ENCODE results near the gene DUSP7.
A peak's percentile ranks its signal among the peaks of the same experiment; 100 is the strongest.

The DUSP7 gene

DNA sequence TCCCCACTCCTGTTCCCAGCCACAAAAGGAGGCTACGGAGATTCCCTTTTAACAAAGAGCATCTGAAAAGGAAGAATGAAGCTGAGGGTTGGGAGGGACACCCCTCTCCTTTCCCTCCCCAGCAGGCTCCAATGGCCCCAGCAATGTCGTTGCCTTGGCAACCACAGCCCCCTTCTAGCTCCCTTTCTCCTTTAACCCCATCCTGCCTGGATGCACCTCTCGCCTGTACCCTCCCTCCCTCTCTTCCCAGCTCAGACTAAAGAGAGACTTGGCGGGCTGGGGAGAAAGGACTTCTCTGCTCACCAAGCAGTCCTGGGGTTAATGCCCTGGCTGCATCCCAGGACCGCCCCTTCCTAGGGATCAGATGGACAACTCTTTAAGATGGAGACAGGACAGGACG is 53.6 kb downstream of the DUSP7 start:
- TF ChIP-seq, protein P1, sequence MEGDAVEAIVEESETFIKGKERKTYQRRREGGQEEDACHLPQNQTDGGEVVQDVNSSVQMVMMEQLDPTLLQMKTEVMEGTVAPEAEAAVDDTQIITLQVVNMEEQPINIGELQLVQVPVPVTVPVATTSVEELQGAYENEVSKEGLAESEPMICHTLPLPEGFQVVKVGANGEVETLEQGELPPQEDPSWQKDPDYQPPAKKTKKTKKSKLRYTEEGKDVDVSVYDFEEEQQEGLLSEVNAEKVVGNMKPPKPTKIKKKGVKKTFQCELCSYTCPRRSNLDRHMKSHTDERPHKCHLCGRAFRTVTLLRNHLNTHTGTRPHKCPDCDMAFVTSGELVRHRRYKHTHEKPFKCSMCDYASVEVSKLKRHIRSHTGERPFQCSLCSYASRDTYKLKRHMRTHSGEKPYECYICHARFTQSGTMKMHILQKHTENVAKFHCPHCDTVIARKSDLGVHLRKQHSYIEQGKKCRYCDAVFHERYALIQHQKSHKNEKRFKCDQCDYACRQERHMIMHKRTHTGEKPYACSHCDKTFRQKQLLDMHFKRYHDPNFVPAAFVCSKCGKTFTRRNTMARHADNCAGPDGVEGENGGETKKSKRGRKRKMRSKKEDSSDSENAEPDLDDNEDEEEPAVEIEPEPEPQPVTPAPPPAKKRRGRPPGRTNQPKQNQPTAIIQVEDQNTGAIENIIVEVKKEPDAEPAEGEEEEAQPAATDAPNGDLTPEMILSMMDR (IDR thresholded peaks at IDR 0.05; ENCODE audit: low read depth, low read length, missing control alignments) = no peak
- H3K4me3 ChIP-seq (replicated peaks; ENCODE audit: low read depth, low read length) = no peak overlapping the region
- no peak for DNase-seq (ENCODE audit: extremely low read depth, low read depth)

DNA sequence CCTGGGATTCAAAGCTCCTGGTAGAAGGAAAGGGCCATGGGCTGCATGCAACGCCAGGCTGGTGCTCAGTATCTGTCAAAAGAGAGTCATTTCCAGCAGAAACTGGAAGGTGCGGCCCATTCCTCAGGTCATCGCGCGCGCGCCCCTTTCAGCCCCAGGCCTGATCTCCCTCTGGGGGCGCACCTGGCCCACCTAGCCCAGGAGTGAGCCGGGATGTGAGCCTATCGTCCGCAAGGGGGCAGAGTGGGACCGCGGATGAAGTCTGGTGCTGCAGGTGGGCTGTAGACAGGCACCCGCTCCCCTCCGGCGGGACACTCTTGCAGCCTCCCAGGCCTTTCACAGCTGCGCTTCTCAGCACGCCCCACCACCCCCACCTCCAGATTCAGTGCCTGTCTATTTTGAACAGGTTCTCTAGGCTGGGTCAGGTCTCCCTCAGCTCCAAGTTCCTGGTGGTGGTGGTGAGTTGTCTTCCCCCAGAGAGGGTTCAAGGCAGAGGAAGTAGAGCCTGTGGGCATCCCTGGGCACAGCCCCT is 54.9 kb downstream of the DUSP7 start:
- TF ChIP-seq, protein P1 (IDR thresholded peaks at IDR 0.05; ENCODE audit: low read depth, low read length, missing control alignments) = peak; percentile 96
- H3K4me3 ChIP-seq (replicated peaks; ENCODE audit: low read depth, low read length) = no peak overlapping the region
- peak; percentile 36 for DNase-seq (ENCODE audit: extremely low read depth, low read depth)

DNA sequence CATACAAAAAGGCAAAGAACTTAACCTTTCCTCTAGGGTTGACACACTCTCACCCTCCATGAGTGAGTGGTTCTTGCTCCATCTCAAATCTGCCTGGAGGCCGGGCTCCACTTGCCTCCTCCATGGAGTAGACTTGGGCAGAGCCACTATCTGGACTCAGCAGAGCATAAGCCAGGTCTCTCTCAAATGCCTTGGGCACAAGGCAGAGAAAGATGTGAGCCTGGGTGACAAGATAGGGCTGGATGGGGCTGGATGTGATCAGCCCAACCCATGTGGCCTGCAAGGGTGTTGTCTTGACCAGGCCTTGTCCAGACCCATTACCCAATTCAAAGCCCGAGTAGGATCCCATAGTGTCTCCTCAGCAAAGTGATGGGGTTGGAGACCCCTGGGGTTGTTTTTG is 56.5 kb downstream of the DUSP7 start:
- DNase-seq (ENCODE audit: extremely low read depth, low read depth) = no peak
- H3K4me3 ChIP-seq (replicated peaks; ENCODE audit: low read depth, low read length) = no peak overlapping the region
- TF ChIP-seq, protein P1 (IDR thresholded peaks at IDR 0.05; ENCODE audit: low read depth, low read length, missing control alignments) = no peak
